ENCODE measurements around the gene TMED6. TPM values are rescaled to one million over a fixed set of nuclear protein-coding genes. Genes with fewer than 3 reads are reported as not detected.
A peak's percentile ranks its signal among the peaks of the same experiment; 100 is the strongest.

Gene TMED6
- total RNA-seq, 1 donor from 2014 or later = 1.6 TPM

DNA sequence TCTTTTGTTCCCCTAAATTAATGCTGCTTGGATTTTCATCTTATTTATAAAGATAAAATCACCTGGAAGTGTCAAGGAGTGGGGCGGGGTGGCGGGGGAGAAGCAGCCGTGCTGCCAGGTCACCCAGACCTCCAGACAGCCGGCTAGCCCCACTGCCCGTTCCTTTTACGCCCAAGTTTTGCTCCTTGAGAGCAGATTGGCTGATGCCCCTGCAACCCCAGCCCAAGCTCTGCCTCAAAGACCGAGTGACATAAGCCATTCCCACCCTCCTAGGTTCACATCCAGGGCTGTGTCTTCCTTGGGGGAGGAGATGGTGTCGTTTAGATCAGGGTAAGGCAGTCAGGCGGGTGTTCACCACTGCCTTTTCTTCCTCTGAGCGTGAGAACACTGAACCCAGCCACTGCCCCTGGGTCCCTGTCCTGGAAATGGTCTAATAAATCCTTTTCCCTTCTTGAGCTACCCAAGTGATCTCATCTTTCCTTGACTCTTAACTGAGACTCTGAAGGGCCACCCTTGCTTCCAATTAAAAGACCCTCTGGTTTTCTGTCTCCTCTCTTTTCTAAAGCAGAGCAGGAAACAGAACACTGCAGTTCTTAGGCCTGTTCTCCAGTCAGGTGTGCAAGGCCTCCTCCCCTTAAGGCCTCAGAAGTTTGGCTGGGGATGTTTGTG, 26.9 kb downstream of the TMED6 start:
- no peak overlapping the region for H3K27ac Mint-ChIP-seq
- intact Hi-C loops (cut with micrococcal nuclease) = no loop called here
- H3K27me3 Mint-ChIP-seq = no peaks in the 10 kb centered on the region
- no peak for DNase-seq
- no peak overlapping the region for H3K4me3 Mint-ChIP-seq
- no peaks in the 10 kb centered on the region for H3K9me3 Mint-ChIP-seq
- peaks cover 33% of the 10 kb centered on the region for H3K4me1 Mint-ChIP-seq
- peaks cover 60% of the 10 kb centered on the region for H3K36me3 Mint-ChIP-seq (ENCODE audit: low read depth)

DNA sequence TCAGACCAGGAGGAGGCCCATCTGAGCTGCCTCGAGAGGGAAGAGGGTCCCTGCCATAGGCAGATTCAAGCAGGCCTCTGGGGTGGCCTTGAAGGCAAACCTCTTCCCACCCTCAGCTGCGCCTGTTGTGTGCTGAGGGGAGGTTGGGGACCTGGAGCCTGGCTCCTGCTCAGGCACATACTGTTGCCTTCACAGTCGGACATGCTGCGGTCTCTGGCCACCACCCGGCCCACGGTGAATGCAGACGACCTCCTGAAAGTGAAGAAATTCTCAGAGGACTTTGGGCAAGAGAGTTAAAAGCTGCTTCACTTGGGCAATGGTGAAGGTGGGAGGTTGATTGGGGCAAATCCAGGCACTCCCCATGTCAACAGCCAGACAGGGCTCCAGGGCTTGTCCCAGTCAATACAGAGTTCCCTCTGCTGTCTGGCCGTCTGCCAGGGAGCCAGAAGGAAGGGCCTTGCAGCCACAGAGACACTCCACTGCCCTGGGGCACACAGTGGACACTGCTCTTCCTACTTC, 27.5 kb downstream of the TMED6 start:
- H3K4me3 Mint-ChIP-seq = no peak overlapping the region
- no peak for DNase-seq
- H3K9me3 Mint-ChIP-seq = no peaks in the 10 kb centered on the region
- no peak overlapping the region for H3K27ac Mint-ChIP-seq
- H3K27me3 Mint-ChIP-seq = no peaks in the 10 kb centered on the region
- peaks cover 60% of the 10 kb centered on the region for H3K36me3 Mint-ChIP-seq (ENCODE audit: low read depth)
- H3K4me1 Mint-ChIP-seq = peaks cover 30% of the 10 kb centered on the region
- intact Hi-C loops (cut with micrococcal nuclease) = no loop called here

DNA sequence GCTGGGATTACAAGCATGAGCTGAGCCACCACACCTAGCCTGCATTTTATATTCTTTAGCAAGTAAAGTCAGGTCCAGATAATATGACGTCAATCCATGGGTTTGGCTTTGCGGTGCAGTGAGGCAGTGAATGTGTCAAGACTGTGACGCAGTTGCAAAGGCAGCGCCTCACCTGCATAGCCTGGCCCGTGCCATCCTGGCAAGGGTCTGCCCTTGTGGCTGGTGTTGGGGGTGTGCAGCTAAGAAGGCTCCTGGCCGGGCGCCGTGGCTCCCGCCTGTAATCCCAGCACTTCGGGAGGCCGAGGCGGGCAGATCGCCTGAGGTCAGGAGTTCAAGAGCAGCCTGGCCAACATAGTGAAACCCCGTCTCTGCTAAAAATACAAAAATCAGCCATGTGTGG, 28.2 kb downstream of the TMED6 start:
- intact Hi-C loops (cut with micrococcal nuclease) = no loop called here
- H3K4me1 Mint-ChIP-seq = peaks cover 24% of the 10 kb centered on the region
- DNase-seq = no peak
- no peak overlapping the region for H3K27ac Mint-ChIP-seq
- H3K27me3 Mint-ChIP-seq = no peaks in the 10 kb centered on the region
- no peaks in the 10 kb centered on the region for H3K9me3 Mint-ChIP-seq
- no peak overlapping the region for H3K4me3 Mint-ChIP-seq
- peaks cover 56% of the 10 kb centered on the region for H3K36me3 Mint-ChIP-seq (ENCODE audit: low read depth)

DNA sequence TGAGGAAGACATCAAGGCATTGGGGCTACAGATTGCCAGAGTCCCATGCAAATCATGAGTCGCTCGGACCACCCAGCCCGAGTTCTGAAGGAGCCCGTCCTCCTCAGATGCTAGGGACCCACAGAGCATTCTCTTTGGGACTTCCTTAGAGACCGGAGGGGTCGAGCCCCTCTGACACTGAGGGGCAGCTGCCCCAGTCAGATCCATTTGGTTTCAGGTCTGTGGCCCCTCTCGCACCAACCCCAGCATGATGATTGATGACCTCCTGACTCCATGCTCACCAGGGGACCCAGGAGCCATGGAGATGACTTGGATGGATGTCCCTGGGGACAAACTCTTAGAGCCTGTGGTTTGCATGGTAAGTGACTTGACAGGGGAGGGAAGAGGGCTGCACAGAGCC, 29.2 kb downstream of the TMED6 start:
- Mint-ChIP-seq H3K36me3 (ENCODE audit: low read depth) (peaks cover 51% of the 10 kb centered on the region), H3K4me3 (no peak overlapping the region), H3K27ac (no peak overlapping the region), H3K9me3 (no peaks in the 10 kb centered on the region), H3K4me1 (peaks cover 20% of the 10 kb centered on the region), H3K27me3 (no peaks in the 10 kb centered on the region)
- DNase-seq = no peak
- intact Hi-C loops (cut with micrococcal nuclease) = no loop called here

DNA sequence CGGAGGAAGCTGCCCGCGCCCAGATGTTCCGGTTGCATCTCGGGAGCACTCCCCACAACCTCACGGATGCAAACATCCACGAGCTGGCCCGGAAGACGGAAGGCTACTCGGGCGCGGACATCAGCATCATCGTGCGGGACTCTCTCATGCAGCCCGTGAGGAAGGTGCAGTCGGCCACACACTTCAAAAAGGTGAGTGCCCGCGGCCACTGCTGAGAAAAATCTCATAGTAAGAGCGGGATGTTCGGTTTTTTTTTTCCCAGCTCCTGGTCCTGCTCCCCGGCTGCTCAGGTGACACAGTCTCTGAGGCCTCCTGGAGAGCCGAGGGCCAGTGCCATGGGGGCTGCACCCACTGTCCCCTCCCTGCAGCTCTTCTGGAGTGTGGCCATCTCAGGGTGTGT, 30.5 kb downstream of the TMED6 start:
- no peak for DNase-seq
- peaks cover 51% of the 10 kb centered on the region for H3K36me3 Mint-ChIP-seq (ENCODE audit: low read depth)
- H3K9me3 Mint-ChIP-seq = no peaks in the 10 kb centered on the region
- H3K27ac Mint-ChIP-seq = no peak overlapping the region
- no peaks in the 10 kb centered on the region for H3K27me3 Mint-ChIP-seq
- intact Hi-C loops (cut with micrococcal nuclease) = no loop called here
- peaks cover 10% of the 10 kb centered on the region for H3K4me1 Mint-ChIP-seq
- H3K4me3 Mint-ChIP-seq = no peak overlapping the region

DNA sequence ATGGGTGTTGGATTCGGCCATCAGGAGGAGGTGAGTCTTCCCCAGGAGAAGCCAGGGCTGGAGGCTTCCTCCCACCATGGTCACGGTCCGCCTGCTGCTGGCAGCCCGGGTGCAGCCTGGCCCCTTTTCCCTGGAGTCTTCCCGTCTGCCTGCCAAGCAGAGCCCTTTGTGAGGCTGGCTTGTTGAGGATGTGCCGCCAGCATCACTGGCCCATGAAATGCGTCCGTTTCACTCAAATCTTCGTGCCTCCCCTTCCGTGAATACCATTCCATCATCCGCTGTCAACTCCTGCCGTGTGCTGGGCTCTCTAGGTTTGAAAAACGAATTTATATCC, 30.9 kb downstream of the TMED6 start:
- Mint-ChIP-seq H3K9me3 (no peaks in the 10 kb centered on the region), H3K27me3 (no peaks in the 10 kb centered on the region), H3K4me1 (peaks cover 7% of the 10 kb centered on the region), H3K27ac (no peak overlapping the region), H3K4me3 (no peak overlapping the region), H3K36me3 (ENCODE audit: low read depth) (peaks cover 51% of the 10 kb centered on the region)
- intact Hi-C loops (cut with micrococcal nuclease) = no loop called here
- no peak for DNase-seq

DNA sequence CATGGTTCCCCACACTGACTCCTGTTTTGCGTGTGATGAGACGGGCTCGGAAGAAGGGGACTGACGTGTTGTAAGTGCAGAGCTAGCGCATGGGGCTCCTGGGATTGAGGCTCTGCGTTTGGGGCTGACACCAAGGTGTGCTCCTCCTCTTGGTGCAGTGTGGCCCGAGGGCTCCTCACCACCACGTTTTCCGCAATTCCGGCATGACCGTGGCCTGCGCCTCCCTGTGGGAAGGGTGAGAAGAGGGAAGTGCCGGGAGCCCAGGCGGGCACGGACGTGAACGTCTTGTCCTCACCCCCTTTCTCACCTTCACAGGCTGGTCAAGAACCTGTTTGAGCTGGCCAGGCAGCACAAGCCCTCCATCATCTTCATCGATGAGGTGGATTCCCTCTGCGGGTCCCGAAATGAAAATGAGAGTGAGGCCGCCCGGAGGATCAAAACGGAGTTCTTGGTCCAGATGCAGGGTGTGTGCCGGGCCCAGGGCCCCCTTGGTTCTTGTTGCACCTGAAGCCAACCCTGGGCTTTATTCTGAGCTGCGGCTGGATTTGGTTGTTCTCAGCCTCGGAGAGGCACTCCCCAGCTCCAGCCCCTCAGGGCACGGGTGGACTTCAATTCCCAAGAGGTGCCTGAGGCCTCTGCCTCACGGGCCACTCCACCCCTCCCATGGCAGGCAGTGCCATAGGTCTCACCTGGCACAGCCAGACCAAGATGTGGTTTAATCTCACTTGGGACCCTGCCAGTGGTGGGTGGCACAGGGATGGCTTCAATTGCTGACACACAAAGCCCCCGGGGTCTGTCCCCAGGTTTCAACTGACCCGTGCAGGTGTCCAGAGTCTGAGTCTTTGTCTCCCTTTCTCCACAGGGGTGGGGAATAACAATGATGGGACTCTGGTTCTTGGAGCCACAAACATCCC, 31.5 kb downstream of the TMED6 start:
- Mint-ChIP-seq H3K36me3 (ENCODE audit: low read depth) (peaks cover 52% of the 10 kb centered on the region), H3K9me3 (no peaks in the 10 kb centered on the region), H3K27me3 (no peaks in the 10 kb centered on the region), H3K4me1 (peaks cover 6% of the 10 kb centered on the region), H3K27ac (no peak overlapping the region), H3K4me3 (no peak overlapping the region)
- intact Hi-C loops (cut with micrococcal nuclease) = no loop called here
- no peak for DNase-seq

DNA sequence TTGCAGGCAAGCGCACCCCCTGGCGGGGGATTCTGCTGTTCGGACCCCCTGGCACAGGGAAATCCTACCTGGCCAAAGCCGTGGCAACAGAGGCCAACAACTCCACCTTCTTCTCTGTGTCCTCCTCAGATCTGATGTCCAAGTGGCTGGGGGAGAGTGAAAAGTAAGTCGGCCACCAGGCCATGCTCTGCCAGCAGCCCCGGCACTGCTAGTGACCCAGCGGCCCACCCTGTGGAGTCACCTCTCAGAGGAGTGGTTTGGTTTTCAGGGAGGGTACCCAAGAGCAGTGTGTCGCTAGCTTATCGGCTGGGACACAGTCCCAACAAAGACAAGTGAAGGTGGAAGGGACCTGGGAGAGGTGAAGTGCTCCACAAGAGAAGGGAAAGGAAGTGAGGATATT, 32.2 kb downstream of the TMED6 start:
- H3K36me3 Mint-ChIP-seq (ENCODE audit: low read depth) = peaks cover 55% of the 10 kb centered on the region
- no peak for DNase-seq
- H3K27ac Mint-ChIP-seq = no peak overlapping the region
- no peaks in the 10 kb centered on the region for H3K27me3 Mint-ChIP-seq
- peaks cover 4% of the 10 kb centered on the region for H3K4me1 Mint-ChIP-seq
- intact Hi-C loops (cut with micrococcal nuclease) = no loop called here
- H3K4me3 Mint-ChIP-seq = no peak overlapping the region
- no peaks in the 10 kb centered on the region for H3K9me3 Mint-ChIP-seq

DNA sequence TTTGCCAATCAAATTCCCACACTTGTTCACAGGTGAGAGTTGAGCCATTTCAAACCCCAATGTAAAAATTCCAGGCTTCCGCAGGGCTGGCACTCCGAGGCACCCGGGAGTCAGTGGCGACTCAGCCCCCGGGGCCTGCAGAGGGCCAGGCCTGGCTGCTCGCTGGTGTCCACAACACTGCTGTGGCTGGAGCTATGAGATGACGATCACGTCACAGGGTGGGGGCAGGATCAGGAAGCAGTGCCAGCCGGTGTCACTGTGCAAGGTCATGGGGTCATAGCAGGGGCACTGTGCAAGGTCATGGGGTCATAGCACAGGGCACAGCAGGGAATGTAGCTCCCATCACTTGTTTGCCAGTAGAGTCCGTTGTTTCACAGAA, 32.7 kb downstream of the TMED6 start:
- no peak overlapping the region for H3K27ac Mint-ChIP-seq
- no peaks in the 10 kb centered on the region for H3K9me3 Mint-ChIP-seq
- intact Hi-C loops (cut with micrococcal nuclease) = no loop called here
- H3K36me3 Mint-ChIP-seq (ENCODE audit: low read depth) = peaks cover 55% of the 10 kb centered on the region
- no peaks in the 10 kb centered on the region for H3K27me3 Mint-ChIP-seq
- H3K4me1 Mint-ChIP-seq = peaks cover 6% of the 10 kb centered on the region
- no peak overlapping the region for H3K4me3 Mint-ChIP-seq
- DNase-seq = peak; percentile 55

DNA sequence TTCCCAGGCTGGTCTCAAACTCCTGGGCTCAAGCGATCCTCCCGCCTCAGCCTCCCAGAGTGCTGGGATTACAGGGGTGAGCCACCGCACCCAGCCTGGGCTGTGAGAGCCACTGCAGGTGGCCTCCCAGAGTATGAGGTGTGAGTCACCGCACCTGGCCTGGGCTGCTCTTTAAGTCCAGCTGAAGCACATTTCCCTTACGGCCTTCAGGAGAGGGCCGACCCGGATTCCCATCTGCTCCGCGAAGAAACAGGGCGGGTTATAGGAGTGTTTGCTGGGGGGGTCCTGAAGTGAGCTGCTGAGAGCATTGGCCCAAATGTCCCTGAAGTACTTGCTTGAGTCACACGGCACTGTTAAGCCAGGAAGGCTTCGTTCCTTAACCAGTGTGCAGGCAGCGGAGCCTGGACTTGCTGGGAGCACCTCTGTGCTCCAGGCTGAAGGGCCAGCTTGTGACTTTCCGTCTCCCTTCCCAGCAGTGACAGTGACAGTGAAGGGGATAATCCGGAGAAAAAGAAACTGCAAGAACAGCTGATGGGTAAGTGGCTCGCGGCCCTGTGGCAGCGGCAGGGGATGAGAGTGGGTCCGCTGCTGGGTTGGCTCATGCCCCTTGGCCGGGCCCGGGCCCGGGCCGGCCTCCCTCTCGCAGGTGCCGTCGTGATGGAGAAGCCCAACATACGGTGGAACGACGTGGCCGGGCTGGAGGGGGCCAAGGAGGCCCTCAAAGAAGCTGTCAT, 33.2 kb downstream of the TMED6 start:
- no peak for DNase-seq
- peaks cover 58% of the 10 kb centered on the region for H3K36me3 Mint-ChIP-seq (ENCODE audit: low read depth)
- intact Hi-C loops (cut with micrococcal nuclease) = no loop called here
- H3K4me3 Mint-ChIP-seq = no peak overlapping the region
- no peaks in the 10 kb centered on the region for H3K9me3 Mint-ChIP-seq
- H3K4me1 Mint-ChIP-seq = peaks cover 9% of the 10 kb centered on the region
- H3K27me3 Mint-ChIP-seq = no peaks in the 10 kb centered on the region
- H3K27ac Mint-ChIP-seq = no peak overlapping the region

DNA sequence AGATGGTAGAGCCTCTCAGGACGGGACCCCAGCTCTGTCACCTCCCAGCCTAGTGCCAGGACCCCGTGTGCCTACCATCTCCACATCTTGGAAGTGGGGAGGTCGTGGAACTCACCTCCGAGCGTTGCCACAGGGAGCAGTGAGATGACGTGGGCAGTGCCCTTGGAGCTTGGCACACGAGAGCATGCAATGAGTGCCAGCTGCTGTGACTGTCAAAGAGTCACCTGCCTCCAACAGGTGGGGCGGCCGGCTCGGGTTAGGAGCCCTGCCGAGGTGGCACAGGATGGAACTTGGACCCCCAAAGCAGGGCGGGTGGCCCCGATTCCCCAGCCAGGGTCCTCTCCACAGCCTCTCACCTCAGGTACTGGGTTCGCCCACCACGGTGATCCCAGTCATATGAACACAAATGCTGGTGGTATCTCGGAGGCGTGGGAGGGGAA, 35.0 kb downstream of the TMED6 start:
- no peak overlapping the region for H3K4me3 Mint-ChIP-seq
- intact Hi-C loops (cut with micrococcal nuclease) = no loop called here
- H3K36me3 Mint-ChIP-seq (ENCODE audit: low read depth) = peaks cover 52% of the 10 kb centered on the region
- H3K27ac Mint-ChIP-seq = no peak overlapping the region
- no peaks in the 10 kb centered on the region for H3K27me3 Mint-ChIP-seq
- peaks cover 18% of the 10 kb centered on the region for H3K4me1 Mint-ChIP-seq
- no peak for DNase-seq
- no peaks in the 10 kb centered on the region for H3K9me3 Mint-ChIP-seq

DNA sequence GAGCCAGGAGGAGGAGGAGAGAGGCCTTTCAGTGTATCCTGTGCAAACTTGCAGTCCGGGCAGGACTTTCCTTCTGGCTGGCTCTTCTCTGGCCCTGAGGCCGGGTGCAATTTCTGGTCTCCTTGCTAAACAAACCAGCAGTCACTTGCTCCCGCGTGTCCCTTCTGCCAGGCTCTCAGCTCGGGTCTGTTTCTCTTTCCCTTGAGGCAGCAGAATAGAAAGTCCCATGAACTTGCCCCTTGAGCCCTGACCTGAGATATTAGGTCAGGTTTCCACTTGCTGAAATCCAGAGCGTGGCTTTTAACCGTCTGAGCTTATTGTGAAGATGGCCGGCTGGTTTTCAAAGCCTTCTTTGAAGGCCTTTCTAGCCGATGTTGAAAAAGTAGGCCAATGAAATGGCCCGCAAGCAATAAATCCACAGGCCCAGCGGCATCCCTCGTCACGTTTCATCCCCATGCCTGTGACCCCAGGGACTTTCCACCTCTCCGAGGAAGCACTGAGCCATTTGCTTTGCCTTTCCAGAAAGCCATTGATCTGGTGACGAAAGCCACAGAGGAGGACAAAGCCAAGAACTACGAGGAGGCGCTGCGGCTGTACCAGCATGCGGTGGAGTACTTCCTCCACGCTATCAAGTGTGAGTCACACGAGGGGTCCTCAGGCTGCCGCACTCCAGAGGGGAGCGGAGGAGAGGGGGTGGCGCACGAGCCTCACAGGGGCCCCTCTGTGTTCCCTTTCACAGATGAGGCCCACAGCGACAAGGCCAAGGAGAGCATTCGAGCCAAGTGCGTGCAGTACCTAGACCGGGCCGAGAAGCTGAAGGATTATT, 35.9 kb downstream of the TMED6 start:
- Mint-ChIP-seq H3K36me3 (ENCODE audit: low read depth) (peaks cover 46% of the 10 kb centered on the region), H3K9me3 (no peaks in the 10 kb centered on the region), H3K27me3 (no peaks in the 10 kb centered on the region), H3K27ac (peak overlapping the region; percentile 51), H3K4me1 (peaks cover 16% of the 10 kb centered on the region), H3K4me3 (no peak overlapping the region)
- intact Hi-C loops (cut with micrococcal nuclease) = no loop called here
- no peak for DNase-seq

DNA sequence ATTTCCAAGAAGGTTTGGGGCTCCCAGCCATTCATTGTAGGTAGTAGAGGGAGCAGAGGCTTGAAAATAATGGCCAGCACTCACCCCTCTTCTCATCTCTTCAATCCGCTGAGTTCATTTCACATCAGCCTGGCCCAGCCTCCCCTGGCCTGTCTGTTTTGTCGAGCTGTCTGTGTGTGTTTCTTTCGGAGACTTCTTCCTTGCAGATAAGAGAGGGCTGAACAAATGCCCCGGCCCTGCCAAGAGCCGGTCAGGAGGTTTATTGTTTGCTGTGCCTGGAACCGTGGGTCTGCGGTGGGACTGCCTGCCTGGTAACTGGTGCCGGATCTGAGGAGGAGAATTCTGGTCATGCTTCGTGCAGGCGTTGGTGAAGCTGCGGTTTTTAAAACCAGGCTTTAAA, 37.1 kb downstream of the TMED6 start:
- peaks cover 46% of the 10 kb centered on the region for H3K36me3 Mint-ChIP-seq (ENCODE audit: low read depth)

More for the DNA sequence above, 37.1 kb downstream of the TMED6 start:
- Mint-ChIP-seq H3K27ac (no peak overlapping the region), H3K4me1 (peaks cover 20% of the 10 kb centered on the region), H3K4me3 (no peak overlapping the region), H3K9me3 (no peaks in the 10 kb centered on the region), H3K27me3 (no peaks in the 10 kb centered on the region)
- intact Hi-C loops (cut with micrococcal nuclease) = no loop called here
- no peak for DNase-seq
